HG03442 (cell line): ENCODE results near the gene LRRC18.

Source experiments
- ATAC-seq: cut with Tn5 transposase; IDR thresholded peaks from one replicate; pipeline ENCODE4 v1.9.1; 2021; ENCODE audit warnings: mild to moderate bottlenecking, moderate library complexity; ENCODE audit not compliant: unreplicated experiment

LRRC18 gene

GRCh38 chr10:48939790-48940325 is at the start of gene LRRC18:
TSS of gene LRRC18 (minus strand) at chr10:48939840. CDS start at chr10:48914155, 25,685 bp downstream.
- ATAC-seq: no peak

GRCh38 chr10:48985621-48986158 is 46.0 kb upstream of the LRRC18 start:
- ATAC-seq: no peak

- no peak for ATAC-seq
Observed at GRCh38 chr10:48983648-48984351, 44.2 kb upstream of the LRRC18 start.

GRCh38 chr10:48982584-48982983 is 42.9 kb upstream of the LRRC18 start:
- ATAC-seq: no peak

- ATAC-seq: no peak
Observed at GRCh38 chr10:48981310-48981907, 41.8 kb upstream of the LRRC18 start.

GRCh38 chr10:48978318-48978717 is 38.7 kb upstream of the LRRC18 start:
- no peak for ATAC-seq

GRCh38 chr10:48976196-48976595 is 36.6 kb upstream of the LRRC18 start:
- no peak for ATAC-seq

GRCh38 chr10:48974510-48975156 is 35.0 kb upstream of the LRRC18 start:
- no peak for ATAC-seq

- ATAC-seq: no peak
Observed at GRCh38 chr10:48973065-48973464, 33.4 kb upstream of the LRRC18 start.

GRCh38 chr10:48970654-48971053 is 31.0 kb upstream of the LRRC18 start:
- no peak for ATAC-seq

GRCh38 chr10:48970046-48970445 is 30.4 kb upstream of the LRRC18 start:
- ATAC-seq: no peak

- no peak for ATAC-seq
Observed at GRCh38 chr10:48968036-48968435, 28.4 kb upstream of the LRRC18 start.

GRCh38 chr10:48965460-48965859 is 25.8 kb upstream of the LRRC18 start:
- no peak for ATAC-seq

GRCh38 chr10:48964038-48964437 is 24.4 kb upstream of the LRRC18 start:
- no peak for ATAC-seq

GRCh38 chr10:48958598-48959190 is 19.1 kb upstream of the LRRC18 start:
- no peak for ATAC-seq

- no peak for ATAC-seq
Observed at GRCh38 chr10:48957361-48958151, 17.9 kb upstream of the LRRC18 start.

GRCh38 chr10:48951707-48952106 is 12.1 kb upstream of the LRRC18 start:
- ATAC-seq: no peak

- ATAC-seq: no peak
Observed at GRCh38 chr10:48948470-48949037, 8.9 kb upstream of the LRRC18 start.

GRCh38 chr10:48947690-48948469 is 8.2 kb upstream of the LRRC18 start:
- ATAC-seq: no peak
